ENCODE measurements around the gene DPH7.

DNA sequence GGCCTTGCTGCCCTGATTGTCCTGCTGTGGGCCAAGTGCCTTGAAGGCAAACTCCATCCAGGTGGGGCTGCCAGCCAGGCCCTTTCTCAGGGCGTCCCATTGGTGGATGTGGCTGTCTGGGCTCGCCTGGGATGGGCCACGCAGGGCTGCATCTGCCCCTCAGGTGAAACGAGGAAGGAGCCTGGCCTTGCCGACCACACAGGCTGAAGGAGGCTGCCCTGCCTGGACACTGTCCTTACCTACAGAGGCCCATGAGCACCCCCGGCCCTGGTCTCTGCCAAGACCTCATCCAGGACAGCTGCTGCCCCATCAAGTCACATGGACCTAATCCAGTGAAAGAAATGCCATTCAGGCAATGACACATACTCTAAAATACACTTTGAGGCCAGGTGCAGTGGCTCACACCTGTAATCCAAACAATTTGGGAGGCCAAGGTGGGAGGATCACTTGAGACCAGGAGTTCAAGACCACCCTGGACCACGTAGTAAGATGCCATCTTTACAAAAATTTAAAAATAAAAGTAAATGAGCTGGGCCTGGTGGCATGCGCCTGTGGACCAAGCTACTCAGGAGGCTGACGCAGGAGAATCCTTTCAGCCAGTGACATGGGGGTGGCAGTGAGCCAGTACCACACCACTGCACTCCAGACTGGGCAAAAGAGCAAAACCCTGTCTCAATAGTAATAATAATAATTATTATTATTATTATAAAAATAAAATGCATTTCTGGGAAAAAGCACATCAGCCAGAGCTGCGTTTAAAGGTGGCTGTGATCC lies 62.4 kb downstream of the DPH7 start:
- TF ChIP-seq CTCF (IDR thresholded peaks at IDR 0.05 in 8 of 11, conservative IDR thresholded peaks at IDR 0.05 in 3 of 11) (no peak), POLR2A (IDR thresholded peaks at IDR 0.05) (no peak)

Measured in spleen (tissue), 7 donors.